HG03469 (cell line): ENCODE data around the gene TSPY3.
"Not testable (repeated sequence)": the region's sequence is repeated elsewhere in the genome, so short reads cannot be mapped to it uniquely, and the experiment has no call there.

ENCODE experiments used
- ATAC-seq: cut with Tn5 transposase; IDR thresholded peaks from one replicate; pipeline ENCODE4 v1.9.1; 2021; ENCODE audit warnings: mild to moderate bottlenecking, moderate library complexity, moderate number of reproducible peaks; ENCODE audit not compliant: unreplicated experiment

Gene TSPY3, protein sequence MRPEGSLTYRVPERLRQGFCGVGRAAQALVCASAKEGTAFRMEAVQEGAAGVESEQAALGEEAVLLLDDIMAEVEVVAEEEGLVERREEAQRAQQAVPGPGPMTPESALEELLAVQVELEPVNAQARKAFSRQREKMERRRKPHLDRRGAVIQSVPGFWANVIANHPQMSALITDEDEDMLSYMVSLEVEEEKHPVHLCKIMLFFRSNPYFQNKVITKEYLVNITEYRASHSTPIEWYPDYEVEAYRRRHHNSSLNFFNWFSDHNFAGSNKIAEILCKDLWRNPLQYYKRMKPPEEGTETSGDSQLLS

DNA sequence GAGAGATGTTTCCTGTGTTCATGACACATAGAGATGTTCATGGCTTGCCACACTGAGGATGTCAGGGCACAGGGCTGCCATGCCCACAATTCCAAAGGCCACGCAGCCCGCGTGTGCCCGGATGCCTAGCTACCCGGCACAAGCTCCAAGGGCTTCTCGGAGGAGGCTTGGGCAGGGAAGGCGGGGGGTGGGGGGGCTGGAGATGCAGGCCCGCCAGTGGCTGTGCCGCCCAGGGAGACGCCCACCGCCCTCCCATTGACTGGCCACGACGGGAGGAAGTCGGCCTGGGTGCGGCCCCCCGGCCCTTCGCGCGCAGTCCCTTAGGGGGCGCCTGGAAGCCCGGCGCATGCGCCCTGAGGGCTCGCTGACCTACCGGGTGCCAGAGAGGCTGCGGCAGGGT lies at the start of gene TSPY3:
TSPY3 (plus strand) TSS at position 301 of the 400 bp plus-strand sequence; CDS start at position 347, 46 bp downstream.
- not testable (repeated sequence) for ATAC-seq

DNA sequence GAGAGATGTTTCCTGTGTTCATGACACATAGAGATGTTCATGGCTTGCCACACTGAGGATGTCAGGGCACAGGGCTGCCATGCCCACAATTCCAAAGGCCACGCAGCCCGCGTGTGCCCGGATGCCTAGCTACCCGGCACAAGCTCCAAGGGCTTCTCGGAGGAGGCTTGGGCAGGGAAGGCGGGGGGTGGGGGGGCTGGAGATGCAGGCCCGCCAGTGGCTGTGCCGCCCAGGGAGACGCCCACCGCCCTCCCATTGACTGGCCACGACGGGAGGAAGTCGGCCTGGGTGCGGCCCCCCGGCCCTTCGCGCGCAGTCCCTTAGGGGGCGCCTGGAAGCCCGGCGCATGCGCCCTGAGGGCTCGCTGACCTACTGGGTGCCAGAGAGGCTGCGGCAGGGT lies 40.7 kb upstream of the TSPY3 start, which contains the start of gene TSPY8:
TSPY8 (plus strand) TSS at position 301 of the 400 bp plus-strand sequence; CDS start at position 347, 46 bp downstream.
- ATAC-seq = not testable (repeated sequence)

DNA sequence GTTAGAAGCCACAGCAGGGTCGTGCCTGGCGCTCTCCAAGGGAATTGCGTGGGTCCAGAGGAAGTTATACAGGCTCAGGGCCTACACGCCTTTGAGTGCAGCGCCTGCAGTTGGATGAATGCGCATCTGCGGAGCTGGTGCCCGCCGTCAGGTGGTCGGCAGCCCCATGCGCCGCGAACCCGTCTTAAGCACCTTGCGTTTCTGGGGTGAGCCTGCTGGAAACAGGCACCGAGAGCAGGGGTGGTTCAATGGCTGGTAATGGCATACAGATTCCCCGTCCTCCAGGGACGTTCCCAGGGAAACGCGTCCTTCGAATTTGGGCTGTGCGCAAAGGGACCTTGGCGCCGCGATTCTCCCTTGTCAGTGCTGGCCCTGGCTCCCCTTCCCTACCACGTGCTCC lies 1.7 kb upstream of the TSPY3 start:
- not testable (repeated sequence) for ATAC-seq
